ENCODE measurements around the gene RHEX. TPM values are rescaled to one million over a fixed set of nuclear protein-coding genes. Genes with fewer than 3 reads are reported as not detected.

RHEX gene
- total RNA-seq, 1 donor from 2014 or later: 0.53 TPM

DNA sequence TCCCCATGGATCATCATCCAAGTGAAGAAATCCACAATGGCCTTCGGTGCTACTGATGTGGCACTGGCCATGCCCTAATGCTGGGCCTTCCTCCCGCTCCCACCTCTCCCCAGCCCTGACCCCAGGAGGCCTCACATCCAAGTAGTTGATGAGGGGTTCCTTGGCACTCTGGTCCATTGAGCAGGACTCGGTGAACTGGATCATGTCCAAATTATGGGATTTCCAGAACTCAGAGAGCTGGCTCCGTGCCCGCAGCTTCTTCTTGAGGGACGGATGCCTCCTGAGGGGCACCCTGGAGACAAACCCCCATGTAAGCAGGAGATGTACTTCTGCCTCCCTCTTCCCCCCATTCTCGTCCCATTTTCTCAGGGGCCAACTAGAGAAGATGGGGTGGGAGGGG is 30.2 kb upstream of the RHEX start:
- DNase-seq (ENCODE audit: low spot score in 2 of 2): no peak
- Histone ChIP-seq H3K4me3 (no peak overlapping the region), H3K36me3 (no peaks in the 10 kb centered on the region), H3K27me3 (no peaks in the 10 kb centered on the region), H3K27ac (no peak overlapping the region), H3K9me3 (peaks cover 0 to 2% of the 10 kb centered on the region in 2 donors), H3K4me1 (no peaks in the 10 kb centered on the region)
- TF ChIP-seq CTCF (IDR thresholded peaks at IDR 0.05): no peak
- intact Hi-C loops (cut with DNase I): no loop called here

- H3K36me3 ChIP-seq: no peaks in the 10 kb centered on the region
- no peak for DNase-seq (ENCODE audit: low spot score in 2 of 2)
- H3K4me3 ChIP-seq: no peak within 1 kb of the TSS
- H3K9me3 ChIP-seq: no peaks in the 10 kb centered on the region
- H3K27ac ChIP-seq: no peak within 1 kb of the TSS
- intact Hi-C loops (cut with DNase I): no loop called here
- H3K4me1 ChIP-seq: no peaks in the 10 kb centered on the region
- H3K27me3 ChIP-seq: no peaks in the 10 kb centered on the region
- no peak for TF ChIP-seq CTCF (IDR thresholded peaks at IDR 0.05)
Observed at GRCh38 chr1:206023695-206024094, 29.3 kb upstream of the RHEX start, which contains the start of gene CTSE. TSS of gene CTSE (minus strand) at chr1:206023895. CDS start at chr1:206023791, 104 bp downstream.

GRCh38 chr1:206025283-206025820 is 27.6 kb upstream of the RHEX start:
- DNase-seq (ENCODE audit: low spot score in 2 of 2): no peak
- Histone ChIP-seq H3K9me3 (no peaks in the 10 kb centered on the region), H3K36me3 (no peaks in the 10 kb centered on the region), H3K4me3 (no peak overlapping the region), H3K27ac (no peak overlapping the region), H3K4me1 (no peaks in the 10 kb centered on the region), H3K27me3 (no peaks in the 10 kb centered on the region)
- intact Hi-C loops (cut with DNase I): no loop called here
- no peak for TF ChIP-seq CTCF (IDR thresholded peaks at IDR 0.05)

GRCh38 chr1:206029484-206029883 is 23.5 kb upstream of the RHEX start:
- DNase-seq (ENCODE audit: low spot score in 2 of 2): peak in 1 of 2 donors; percentile 66
- Histone ChIP-seq H3K4me1 (no peaks in the 10 kb centered on the region), H3K27me3 (no peaks in the 10 kb centered on the region), H3K36me3 (no peaks in the 10 kb centered on the region), H3K4me3 (no peak overlapping the region), H3K27ac (no peak overlapping the region), H3K9me3 (no peaks in the 10 kb centered on the region)
- intact Hi-C loops (cut with DNase I): no loop called here
- TF ChIP-seq CTCF (IDR thresholded peaks at IDR 0.05): no peak

DNA sequence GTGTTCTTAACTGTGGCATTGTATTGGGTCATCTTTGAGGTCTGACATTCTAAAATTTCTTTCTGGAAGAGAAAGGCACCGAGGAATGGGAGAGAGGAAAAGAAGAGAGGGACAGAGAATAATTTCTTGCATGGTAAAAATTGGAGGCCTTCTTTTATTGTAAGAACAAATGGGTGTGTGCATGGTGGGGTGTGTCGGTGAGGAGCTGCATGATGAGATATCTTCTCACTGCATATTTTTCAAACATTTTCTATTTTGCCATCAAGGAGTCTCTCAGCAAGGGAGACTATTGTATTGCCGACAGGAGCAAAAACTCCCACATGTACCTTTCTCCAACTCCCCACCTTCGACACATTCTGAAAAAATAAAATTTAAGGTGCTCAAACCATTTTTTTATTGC is 22.8 kb upstream of the RHEX start:
- Histone ChIP-seq H3K27me3 (no peaks in the 10 kb centered on the region), H3K9me3 (no peaks in the 10 kb centered on the region), H3K36me3 (no peaks in the 10 kb centered on the region), H3K27ac (no peak overlapping the region), H3K4me3 (no peak overlapping the region), H3K4me1 (no peaks in the 10 kb centered on the region)
- DNase-seq (ENCODE audit: low spot score in 2 of 2): no peak
- intact Hi-C loops (cut with DNase I): loop anchor here (5.0 kb wide), 1 partner anchor 77 kb away; no protein-coding TSS in a partner anchor
- no peak for TF ChIP-seq CTCF (IDR thresholded peaks at IDR 0.05)

GRCh38 chr1:206030714-206031113 is 22.3 kb upstream of the RHEX start:
- Histone ChIP-seq H3K4me3 (no peak overlapping the region), H3K27me3 (no peaks in the 10 kb centered on the region), H3K27ac (no peak overlapping the region), H3K9me3 (no peaks in the 10 kb centered on the region), H3K36me3 (no peaks in the 10 kb centered on the region), H3K4me1 (no peaks in the 10 kb centered on the region)
- intact Hi-C loops (cut with DNase I): loop anchor here (5.0 kb wide), 1 partner anchor 77 kb away; no protein-coding TSS in a partner anchor
- DNase-seq (ENCODE audit: low spot score in 2 of 2): peak in 1 of 2 donors; percentile 68
- peak; percentile 32 to 66 (median 53) for TF ChIP-seq CTCF (IDR thresholded peaks at IDR 0.05)

Measured in ascending aorta (tissue), 2 donors.